NB4 (cell line): ENCODE data around the gene DHRS12.

Experiments used
- DNase-seq: peaks from one replicate; pipeline ENCODE4 v3.0.0; 2010; ENCODE audit warnings: low read depth
- H3K4me3 ChIP-seq: one replicate; pipeline ENCODE4 v1.5.1; 2011; ENCODE audit warnings: mild to moderate bottlenecking, low read depth, low read length, moderate library complexity
- MYC ChIP-seq: IDR thresholded peaks from 2 replicates; pipeline ENCODE4 v1.6.1; 2011; ENCODE audit warnings: low read depth, low read length
- POLR2A ChIP-seq: IDR thresholded peaks from 2 replicates; pipeline ENCODE4 v1.6.1; 2011; ENCODE audit warnings: mild to moderate bottlenecking; ENCODE audit not compliant: insufficient read length; ENCODE audit errors: extremely low read depth
- TF ChIP-seq, protein P1 (sequence below): IDR thresholded peaks from one replicate; pipeline ENCODE4 v1.5.1; 2012; ENCODE audit warnings: low read depth, low read length
- TF ChIP-seq, protein P2 (sequence below): IDR thresholded peaks from 2 replicates; pipeline ENCODE4 v1.6.1; 2011; ENCODE audit warnings: low read depth, low read length

Gene DHRS12

DNA sequence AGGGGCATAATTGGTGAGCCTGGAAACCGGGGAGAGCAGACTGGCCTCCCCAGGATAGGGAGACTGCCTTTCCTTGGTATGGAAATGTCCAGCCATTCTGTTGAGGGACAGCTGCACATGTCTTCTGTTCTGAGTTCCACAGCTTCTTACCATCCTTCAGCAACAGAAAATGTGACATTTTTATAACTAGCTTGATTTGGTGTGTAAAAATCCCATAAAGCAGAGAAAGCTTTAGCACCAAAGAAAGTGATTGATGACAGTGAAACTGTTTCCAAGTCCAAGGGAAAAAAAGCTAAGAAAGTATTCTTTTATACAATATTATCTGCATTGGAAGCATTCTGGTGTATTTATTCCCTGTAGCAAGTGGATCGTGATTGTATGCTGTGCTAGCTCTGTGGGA is 61.9 kb downstream of the DHRS12 start:
- TF ChIP-seq, protein P1, sequence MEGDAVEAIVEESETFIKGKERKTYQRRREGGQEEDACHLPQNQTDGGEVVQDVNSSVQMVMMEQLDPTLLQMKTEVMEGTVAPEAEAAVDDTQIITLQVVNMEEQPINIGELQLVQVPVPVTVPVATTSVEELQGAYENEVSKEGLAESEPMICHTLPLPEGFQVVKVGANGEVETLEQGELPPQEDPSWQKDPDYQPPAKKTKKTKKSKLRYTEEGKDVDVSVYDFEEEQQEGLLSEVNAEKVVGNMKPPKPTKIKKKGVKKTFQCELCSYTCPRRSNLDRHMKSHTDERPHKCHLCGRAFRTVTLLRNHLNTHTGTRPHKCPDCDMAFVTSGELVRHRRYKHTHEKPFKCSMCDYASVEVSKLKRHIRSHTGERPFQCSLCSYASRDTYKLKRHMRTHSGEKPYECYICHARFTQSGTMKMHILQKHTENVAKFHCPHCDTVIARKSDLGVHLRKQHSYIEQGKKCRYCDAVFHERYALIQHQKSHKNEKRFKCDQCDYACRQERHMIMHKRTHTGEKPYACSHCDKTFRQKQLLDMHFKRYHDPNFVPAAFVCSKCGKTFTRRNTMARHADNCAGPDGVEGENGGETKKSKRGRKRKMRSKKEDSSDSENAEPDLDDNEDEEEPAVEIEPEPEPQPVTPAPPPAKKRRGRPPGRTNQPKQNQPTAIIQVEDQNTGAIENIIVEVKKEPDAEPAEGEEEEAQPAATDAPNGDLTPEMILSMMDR: no peak
- TF ChIP-seq, protein P2, sequence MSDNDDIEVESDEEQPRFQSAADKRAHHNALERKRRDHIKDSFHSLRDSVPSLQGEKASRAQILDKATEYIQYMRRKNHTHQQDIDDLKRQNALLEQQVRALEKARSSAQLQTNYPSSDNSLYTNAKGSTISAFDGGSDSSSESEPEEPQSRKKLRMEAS: no peak
- TF ChIP-seq MYC (no peak), POLR2A (no peak)
- no peak for DNase-seq
- H3K4me3 ChIP-seq: no peak overlapping the region

DNA sequence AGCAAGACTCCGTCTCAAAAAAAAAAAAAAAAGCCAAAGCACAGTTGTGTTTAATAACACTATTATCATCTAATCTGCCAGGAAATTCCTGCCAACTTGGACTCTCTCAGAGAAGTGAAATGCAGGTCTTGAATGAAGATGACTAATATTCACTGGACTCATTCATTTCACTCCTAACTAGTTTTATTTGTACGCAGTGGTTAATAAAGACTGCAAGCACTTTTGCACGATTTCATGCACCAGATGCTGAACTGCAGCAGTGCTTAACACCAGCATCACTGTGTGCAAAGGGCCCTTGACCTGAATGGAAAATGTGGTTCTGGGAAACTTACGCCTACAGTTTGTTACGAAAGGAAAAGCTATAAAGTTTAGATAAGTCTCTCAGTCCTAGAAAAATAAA is 63.3 kb downstream of the DHRS12 start:
- TF ChIP-seq, protein P2: no peak
- TF ChIP-seq, protein P1: no peak
- no peak for TF ChIP-seq POLR2A
- TF ChIP-seq MYC: no peak
- no peak overlapping the region for H3K4me3 ChIP-seq
- DNase-seq: no peak

DNA sequence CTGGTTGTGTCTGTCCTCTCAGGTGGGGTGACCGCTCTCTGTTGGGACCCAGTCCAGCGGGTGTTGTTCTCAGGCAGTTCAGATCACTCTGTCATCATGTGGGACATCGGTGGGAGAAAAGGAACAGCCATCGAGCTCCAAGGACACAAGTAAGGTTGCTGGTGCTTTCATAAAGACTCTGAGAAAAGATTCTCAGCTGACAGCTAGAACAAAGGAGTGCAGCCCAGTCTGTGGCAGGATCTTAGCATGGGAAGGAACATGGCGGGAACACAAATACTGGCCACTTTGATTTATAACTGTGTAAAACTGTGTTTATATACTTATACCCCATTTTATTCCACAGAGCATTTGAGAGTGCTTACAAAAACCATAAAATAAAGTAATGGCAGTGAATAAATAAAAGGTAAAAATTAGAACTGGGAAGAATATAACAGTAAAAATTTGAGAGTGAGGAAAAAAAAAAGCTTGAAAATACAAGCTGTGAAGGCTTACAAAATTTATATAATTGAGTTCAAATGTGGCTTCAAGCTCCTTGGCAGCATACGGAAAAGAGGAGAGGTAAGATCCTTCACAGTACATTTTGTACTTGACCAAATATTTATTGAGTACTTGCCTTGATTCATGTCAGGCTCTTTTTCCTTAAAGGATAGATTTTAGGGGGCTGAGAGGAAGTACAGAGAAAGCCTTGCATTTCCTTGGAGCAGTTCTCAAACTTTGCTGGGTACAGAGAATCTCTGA is 64.8 kb downstream of the DHRS12 start:
- TF ChIP-seq POLR2A: no peak
- no peak for TF ChIP-seq MYC
- TF ChIP-seq, protein P1: no peak
- TF ChIP-seq, protein P2: no peak
- H3K4me3 ChIP-seq: no peak overlapping the region
- no peak for DNase-seq

DNA sequence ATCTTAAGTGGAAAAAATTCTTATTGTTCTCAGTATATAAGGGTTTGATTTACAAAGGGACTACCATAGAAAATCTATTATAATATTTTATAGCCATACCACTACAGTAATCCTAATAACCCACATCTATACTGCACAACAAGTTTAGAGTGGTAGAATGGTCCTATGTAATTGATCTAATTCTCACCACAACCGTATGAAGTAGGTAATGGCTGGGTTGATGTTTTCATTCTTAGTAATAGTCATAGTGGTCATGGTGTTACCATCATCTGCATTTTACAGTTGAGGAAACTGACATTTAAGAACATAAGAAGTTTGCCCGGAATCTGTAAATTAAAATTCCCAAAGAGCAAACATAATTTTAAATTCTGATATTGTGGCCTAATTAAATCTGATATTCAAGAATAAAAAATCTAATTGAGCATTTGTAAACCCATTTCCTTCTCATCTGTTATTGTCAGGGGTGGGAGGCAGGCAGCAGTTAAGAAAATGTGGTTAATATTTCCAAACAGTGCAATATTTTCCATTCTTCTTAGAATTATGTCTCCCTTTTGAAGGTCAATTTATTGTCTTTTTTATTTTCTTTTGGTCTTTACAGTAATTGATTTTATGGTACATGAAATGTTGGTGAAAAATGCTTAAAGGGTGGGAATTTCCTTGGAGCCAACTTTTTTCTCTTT is 65.6 kb downstream of the DHRS12 start:
- TF ChIP-seq, protein P2: no peak
- TF ChIP-seq POLR2A (no peak), MYC (no peak)
- TF ChIP-seq, protein P1: no peak
- no peak for DNase-seq
- H3K4me3 ChIP-seq: no peak overlapping the region

DNA sequence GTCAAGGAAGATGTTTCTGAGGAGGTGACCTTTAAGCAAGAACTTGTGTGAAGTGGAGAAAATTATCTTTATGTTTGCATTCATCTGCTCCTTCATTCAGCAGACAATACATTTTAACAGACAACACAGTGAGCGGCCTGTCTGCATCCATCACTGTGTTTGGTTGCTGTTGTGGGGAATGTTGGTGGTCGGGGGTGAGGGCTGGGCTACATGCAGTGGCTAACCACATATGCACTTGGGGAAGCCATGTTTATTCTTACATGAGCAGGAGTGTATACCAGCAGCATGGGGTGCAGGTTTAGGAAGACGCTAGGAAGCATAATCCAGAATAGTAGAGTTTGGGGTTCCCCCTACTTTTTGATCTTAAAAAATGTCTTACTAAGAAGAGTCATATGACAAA is 66.4 kb downstream of the DHRS12 start:
- DNase-seq: peak; percentile 41
- TF ChIP-seq, protein P2: no peak
- TF ChIP-seq MYC: no peak
- TF ChIP-seq POLR2A: no peak
- TF ChIP-seq, protein P1: no peak
- H3K4me3 ChIP-seq: no peak overlapping the region
